Stimulated activated CD8-positive, alpha-beta memory T cell treated with anti-CD3 and anti-CD28 coated beads, Interleukin-15, amount 100 ng/mL, for 24 hours (primary cell): ENCODE results near the gene LRRC32.
"Not testable (repeated sequence)": the region's sequence is repeated elsewhere in the genome, so short reads cannot be mapped to it uniquely, and the experiment has no call there.

Experiments
- DNase-seq: peaks from one replicate; pipeline ENCODE4 v3.0.0-alpha.2; 2020; ENCODE audit warnings: low read depth

Gene LRRC32

DNA sequence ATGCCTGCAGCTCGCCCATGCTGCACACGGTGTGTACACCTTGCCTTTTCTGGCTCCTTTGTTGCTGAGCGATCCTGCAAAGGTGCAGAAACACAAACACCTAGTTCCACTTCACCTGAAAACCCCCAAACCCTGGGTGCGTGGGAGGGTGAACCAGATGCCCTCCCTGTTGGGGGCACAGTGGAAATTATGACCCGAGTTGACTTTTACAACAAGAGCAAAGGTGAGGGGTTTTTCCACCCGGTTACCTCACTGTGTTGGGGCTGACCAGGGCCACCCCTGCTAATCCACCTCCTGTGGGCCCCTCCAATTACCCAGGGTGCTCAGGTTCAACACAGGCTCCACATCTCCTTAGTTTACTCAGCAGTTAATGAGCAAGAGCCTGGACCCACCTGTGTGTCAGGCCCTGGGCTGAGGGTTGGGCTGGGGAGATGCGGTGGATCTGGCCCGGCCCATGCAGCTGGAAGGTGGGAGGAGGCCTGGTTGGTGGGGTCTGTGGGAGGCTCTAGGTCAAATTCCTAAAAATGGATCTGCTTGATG is 42.1 kb downstream of the LRRC32 start:
- DNase-seq = no peak

DNA sequence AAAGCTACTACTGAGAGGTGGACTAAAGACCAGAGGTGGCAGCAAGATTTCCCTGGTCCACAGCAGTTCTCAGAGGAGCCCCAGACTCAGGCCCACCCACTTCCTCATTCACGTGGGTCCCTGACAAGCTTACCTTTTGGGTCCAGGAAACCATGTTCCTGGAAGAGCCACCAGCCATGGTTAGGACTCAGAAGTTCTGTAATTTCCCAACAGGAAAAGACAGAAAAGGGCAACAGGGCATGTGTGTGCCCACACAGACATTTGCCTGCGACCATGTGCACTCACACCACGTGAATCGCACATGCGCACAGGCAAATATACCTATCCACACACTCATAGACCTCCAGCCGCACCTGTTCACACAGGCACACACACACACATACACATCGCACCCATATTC is 42.9 kb downstream of the LRRC32 start:
- DNase-seq = no peak

DNA sequence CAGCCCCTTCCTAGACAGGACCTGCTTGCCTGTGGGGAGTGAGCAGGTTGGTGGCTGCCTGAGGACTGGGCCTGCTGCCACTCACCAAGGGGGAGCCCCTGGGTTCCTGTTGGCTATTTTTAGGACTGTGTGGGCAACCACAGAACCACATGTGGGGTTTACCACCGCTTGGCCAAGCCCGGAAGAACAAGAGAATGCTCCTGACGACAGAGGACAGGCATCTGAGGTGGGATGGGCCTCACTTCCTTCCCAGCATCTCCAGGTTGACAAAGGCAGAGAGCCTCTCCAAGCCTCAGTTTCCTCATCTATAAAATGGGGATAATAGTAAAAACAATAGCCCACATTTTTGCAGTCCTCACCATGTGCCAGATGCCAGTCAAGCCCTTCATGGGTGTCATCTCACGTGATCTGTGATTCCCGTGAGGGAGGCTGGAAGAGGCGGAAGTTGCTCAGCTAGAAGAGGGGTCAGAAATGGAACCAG is 43.6 kb downstream of the LRRC32 start:
- DNase-seq = peak; percentile 22

DNA sequence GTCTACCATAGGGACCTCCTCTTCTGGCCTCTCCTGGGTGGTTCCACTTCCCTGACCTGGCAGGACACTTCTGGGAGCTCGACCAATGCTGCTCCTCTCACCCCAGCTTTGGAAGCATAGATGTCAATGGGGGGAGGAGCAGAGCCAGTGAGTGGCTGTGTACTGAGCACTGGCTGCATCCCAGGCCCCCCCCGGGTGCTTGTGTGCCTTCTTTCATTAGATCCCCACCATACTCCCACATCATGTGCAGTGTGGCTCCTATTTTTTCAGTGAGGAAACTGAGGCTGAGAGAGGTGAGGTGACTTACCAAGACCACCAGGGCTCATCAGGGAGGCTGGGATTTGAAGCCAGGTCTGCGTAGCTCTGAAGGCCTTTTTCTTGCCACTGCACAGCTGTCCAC is 44.3 kb downstream of the LRRC32 start:
- no peak for DNase-seq

DNA sequence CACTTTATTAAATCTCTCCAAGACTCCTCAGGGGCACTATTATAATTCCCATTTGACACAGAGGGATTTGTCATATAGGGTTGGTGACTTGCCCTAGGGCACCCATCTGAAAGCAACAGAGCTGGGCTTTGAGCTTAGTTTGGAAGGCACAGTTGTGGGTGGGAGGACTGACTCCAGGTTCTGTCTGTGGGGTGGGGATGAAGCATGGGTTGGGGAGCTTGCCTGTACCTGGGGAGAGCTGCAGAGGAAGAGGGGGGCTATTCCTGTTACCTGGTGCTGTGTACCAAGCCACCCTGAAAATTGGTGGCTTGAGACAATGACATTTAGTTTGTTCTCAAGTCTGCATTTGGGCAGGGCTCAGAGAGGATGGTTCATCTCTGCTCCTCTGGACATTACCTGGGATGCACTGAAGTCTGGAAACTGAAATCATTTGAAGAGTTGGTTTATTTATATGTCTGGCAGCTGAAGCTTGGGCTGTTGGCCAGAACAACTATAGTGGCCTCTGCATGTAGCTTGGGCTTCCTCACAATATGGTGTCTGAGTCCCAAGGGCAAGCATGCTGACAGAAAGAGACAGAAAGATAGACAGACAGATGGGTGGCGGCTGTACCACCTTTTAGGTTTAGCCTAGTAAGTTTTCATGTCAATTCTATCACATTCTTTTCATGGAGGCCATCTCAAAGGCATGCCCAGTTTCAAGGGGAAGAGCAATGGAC is 44.9 kb downstream of the LRRC32 start:
- DNase-seq = no peak

DNA sequence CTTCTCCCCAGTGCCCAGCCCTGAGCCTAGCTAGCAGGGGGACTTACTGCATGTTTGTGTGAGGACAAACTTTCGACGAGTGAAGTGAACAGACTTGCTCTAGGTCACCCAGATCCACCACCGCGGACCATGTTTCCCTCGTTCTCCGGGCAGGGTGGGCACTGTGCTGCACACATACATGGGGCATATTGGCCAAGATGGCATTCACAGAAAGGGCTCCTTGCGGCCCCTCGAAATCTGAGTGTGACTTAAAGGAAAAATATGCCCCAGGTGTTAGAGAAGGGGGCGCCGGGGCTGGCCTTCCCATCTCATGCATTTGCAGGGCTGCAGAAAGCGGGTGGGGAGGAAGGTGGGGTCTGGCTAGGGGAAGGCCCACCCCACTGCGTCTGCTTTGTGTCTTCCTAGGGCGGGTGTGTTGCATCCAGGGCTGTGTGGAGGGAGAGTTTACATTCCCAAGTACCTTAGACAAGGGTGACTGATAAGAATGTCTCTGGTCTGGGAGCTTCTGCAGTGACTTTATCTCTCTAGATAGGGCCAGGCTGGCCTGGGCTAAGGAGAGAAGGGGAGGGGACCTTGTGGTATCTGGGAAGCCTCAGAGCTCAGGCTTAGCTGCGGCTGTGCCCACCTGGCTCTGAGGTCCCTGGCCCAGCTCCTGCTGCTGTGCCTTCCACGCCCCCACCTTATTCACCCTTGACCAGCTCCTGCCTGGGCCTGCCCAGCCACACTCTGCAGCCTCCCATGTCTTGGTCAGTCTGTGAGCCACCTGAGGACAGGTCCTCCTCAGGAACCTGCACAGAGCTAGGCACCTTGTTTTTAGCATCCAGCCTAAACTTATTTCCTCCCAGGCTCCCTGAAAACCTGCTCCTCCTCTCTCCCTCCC is 45.8 kb downstream of the LRRC32 start:
- no peak for DNase-seq

DNA sequence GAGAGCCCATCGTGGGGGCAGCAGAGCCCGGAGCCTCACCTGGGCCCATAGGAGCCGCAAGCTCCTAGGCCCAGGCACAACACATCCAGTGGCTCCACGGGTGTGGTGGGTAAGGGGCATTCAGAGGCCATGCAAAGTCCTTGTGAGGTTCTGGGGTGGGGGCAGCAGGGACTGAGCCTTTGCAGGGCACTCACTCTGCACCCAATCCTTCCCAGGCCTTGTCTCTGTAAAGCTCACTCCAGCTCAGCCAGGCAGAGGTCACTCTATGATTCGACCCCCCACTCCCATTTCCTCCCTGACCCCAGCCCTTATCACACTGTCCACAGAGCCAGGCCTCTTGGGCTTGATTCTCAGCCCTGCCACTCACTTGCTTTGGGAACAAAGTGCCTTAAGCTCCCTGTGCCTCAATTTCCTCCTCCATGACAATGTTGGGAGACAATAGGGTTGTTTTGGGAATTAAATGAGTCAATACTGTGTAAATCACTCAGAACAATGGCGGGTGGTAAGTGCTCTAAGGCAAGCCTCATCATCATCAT is 46.6 kb downstream of the LRRC32 start:
- no peak for DNase-seq

DNA sequence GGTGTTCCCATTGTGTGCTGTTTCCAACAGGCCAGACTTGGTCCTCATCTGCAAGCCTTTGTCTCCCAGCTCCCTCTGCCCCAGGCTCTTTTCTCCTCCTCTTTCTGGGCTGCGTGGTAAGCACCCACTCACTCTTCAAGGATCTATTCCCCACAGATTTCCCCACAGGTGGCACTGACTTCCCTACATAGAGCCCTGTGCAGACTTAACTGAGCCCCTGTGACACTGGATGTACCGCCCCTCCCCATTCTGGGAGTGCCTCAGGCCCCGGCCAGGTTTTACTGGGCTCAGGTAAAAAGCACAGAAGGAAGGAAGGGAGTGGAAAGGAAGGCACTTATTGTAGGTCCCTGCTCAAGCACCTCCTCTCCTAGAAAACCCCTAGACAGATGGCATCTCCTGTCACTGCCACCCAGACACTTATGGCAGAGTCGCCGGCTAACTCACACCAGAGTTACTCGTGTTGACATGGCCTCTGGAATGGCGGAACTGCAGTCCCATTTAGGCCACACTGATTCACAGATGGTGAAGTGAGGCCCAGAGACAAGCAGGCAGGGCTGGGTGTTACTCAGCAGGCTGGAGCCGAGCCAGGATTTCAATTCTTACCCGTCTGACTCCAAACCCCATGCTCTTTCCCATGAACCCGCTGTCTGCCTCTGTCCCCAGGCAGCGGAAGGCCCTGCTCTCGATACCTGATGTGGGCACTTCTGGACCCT is 47.2 kb downstream of the LRRC32 start:
- DNase-seq = no peak

DNA sequence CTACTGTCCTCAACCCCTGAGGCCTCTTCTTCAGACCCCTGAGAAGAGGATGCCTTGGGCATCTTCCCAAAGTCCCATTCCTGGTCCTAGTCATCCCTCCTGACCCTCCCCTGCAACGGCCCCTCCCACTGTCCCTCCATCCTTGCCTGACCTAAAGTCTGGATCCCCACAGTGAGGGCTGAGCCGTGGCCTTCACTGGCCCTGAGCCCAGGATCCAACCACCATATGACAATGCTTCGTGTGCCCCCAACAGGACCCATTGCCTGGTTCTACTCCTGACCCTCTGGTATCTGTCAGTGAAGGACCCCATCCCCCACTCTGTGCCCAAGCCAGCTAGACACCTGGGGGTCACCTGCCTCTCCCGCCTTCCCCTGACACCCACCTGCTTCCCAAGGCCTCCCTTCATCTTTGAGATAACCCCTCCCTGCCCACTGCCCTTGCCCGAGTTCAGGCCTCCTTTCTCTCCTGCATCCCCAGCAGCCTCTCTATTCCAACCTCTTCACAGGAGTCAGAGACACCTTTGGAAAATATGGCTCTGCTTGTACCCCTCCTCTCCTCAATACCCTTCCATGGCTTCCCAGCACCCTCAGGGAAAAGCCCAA is 48.0 kb downstream of the LRRC32 start:
- no peak for DNase-seq

DNA sequence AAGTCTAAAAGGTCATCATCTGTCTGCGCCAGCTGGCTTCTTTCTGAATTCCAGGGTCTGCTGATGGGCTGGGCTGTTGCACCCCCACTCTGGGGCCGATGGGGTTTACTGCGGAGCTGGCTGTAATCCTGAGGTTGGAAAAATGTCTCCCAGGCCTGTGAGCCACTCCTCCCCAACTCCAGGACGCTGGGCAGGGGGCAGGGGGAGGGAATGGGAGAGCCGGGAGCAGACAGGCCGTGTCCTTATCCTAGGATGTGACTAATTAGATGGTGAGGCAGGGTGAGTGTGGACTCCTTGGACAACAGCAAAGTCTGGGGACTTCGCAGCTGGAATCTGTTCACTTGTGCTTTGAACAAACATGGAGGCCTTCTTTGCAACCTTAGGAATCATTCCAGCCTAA is 48.7 kb downstream of the LRRC32 start:
- no peak for DNase-seq

DNA sequence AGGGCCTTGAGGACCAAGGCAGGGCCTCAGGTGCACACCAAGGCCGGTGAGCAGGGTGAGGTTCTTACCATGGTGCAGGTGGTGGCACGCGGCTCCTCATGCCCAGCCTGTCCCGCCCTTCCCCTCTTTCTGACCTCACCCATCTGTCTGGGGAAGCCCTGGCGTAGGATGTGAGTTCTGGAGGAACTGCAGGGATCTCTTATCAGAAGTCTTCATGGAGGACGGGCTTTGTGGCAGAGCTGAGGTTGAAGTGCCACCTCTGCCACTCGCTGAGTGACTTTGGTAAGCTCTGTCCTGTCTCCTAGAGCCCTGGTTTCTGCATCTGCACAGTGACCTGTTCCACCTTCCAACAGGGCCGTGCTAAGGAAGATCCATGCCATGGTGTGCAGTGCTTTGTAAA is 49.1 kb downstream of the LRRC32 start:
- no peak for DNase-seq

DNA sequence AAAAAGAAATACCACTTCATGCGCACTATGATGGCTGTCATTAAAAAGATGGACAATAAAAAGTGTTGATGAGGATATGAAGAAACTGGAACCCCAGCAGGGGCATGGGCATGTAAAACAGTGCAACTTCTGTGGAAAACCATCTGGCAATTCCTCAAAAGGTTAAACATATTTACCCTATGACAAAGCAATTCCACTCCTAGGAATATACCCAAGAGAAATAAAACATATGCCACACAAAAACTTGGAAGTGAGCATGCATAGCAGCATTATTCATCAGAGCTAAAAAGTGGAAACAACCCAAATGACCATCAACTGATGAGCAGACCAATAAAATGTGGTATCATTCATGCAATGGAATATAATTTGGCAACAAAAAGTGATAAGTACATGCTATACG is 50.1 kb downstream of the LRRC32 start:
- no peak for DNase-seq

DNA sequence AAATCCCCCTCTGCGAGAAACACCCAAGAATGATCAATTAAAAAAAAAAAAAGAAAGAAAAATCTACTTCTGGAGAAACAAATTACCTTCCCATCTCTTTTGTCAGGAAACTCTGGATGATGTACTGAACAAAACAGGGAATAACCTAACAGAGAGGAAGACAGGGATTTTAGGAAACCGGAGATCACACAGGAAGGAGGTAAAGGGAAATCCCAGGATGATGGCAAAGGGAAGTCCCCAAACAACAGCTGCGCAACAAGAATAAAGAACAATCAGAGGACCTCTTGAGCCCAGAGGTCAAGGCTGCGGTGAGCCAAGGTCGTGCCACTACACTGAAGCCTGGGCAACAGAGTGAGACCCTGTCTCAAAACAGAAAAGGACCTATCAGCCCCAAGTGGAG is 50.7 kb downstream of the LRRC32 start:
- not testable (repeated sequence) for DNase-seq

DNA sequence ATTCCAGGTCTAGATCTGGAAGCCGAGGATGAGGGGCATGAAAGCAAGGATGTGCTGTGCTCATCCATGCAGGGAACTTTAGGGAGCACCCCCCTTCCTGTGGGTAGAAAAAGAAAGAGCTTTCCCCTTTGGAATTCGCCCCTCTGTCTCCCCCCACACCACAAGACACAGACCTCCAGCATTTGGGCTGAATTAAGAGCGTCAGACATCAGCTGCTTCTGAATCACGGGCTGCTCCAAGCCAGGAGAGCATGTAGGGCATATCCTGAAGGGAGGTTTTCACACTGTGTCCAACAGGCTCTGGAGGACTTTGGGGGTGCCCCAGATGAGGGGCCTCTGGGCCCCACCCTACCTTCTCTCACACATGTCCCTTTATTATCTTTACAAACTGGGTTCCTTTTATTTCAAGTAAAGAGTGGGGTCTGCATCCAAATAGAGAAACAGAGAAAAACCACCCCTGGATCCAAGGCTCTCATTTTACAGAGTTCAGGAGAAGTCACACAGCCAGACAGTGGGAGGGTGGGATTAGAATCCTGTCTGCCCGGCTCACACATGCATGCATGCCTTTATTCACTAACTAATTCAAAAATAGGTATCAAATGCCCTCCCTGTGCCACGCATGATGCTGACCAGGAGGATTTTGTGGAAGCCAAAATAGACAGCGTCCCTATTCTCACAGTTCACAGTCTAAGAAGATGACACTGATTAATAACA is 52.8 kb downstream of the LRRC32 start:
- DNase-seq = no peak

DNA sequence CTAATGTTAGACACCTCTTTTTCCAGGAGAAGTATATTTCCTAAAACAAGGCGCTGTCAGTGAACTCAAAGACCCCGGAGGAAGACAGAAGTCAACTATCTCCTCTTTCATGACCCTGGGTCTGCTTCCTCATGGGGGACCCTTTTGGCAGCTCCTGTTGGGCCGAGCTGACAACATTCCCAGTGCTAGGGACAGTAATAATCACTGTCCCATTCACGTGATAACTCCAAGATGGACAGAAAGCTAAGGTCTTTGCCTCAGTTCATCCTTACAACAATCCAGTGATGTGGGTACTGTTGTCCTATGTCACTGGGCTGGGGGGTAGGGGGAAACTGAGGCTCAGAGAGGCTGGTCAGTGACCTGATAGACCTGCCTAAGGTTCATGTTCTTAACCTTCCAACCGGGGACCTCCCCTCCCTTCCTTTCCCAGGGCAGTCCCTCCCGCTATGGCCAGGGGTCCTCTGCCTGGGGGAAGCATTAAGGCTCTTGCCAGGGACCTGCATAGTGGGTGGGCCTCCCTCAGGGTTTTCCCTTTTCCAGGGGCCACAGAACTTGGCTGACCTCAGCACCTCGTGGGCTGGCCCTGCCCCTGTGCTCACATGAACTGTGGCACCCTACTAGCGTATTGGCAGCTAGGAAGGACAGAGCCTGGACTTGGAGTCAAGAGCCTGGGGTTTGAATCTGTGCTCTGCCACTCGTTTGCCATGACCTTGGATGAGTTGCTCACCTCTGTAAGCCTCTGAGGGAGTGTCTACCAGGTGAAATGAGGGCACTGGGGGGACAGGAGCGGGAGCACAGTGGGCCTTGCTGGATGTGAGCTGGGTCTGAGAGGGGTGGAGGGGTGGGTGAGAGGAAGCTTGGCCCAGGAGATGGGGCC is 53.6 kb downstream of the LRRC32 start:
- DNase-seq = no peak

DNA sequence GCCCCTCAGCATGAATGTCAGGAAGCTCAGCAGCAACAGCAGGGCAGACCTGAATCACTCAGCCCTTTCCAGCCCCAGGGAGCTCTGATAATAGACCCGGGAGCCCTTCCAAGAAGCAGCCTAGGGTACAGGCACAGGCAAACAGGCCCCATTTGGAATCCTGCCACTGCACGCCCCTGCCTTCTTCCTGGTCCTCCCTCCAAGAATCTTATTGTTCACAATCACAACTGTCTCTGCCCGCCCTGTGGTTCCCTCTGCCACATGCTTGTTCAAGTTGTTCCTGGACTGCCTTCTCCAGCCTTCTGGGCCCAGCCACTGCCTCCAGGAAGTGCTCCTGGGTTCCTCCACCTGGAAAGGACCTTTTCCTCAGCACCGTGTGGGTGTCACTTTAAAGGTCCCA is 54.6 kb downstream of the LRRC32 start:
- DNase-seq = no peak

DNA sequence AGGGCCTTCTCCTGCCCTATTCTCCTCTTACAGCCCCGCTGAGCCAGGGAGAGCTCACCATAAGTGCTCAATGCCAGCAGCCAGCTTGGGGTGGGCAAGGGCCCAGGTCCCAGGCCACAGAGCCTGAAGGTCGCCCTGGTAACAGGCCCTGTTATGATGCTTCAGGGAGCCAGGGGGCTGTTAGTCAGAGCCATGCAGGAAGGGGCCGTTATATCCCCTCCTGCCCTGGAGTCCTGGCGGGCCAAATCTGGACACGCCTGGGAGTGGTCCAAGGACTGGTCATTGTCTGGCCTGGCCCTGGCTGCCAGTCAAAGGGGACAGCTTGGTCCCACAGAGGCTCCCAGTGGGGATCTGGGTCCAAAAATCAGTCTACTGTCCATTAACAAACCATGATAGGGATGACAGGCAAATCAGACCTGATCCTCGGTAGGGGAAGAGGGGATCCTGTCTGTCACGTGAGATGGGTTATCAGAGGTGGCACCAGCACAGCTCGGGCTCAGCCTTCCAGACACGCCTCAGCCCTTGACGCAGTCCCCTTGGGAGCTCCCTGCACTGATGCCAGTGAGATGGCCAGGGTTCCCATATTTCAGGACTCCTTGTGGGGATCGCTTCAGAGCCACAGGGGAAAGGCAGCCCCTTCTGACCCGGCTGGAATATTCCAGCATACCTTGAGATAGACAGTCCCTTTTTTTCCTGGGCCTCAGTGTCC is 55.9 kb downstream of the LRRC32 start:
- no peak for DNase-seq

DNA sequence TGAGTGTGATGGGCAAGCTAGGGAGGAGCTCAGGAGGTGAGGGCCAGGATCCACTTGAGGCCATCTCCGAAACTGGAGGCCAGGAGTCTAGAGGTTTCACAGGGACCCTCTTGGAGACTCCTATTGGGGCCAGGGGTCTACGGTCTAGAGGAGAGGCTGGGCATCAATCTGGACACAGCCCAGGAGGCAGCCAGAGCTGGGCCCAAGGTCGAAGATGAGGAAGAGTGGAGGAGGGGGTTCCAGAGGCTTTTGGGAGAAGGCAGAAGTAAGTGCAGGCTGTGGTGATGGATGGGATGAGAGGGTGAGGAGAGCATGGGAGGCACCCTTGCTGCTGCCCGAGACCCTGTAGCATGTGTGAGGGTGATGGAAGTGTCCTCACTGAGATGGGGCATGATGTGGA is 56.6 kb downstream of the LRRC32 start:
- no peak for DNase-seq

DNA sequence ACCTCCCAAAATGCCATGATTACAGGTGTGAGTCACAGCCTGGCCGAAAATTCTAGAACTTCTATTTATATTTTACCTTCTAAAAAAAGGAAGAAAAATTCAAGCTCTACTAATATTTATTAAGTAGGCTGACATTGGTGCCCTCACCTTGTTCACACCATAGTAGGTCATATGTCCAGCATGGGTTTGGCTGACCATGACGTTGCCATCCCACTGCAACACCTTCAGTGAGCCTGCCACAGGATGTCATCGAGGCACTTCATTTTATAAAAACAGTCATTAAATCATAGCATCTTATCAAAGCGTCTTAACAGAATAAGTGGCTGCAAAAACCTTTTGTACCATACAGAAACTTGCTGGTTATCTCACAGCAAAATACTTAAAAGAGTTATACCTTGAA is 58.3 kb downstream of the LRRC32 start:
- DNase-seq = no peak
